Measurements from ENCODE around the gene TOMT. TPM values are rescaled to one million over a fixed set of nuclear protein-coding genes. Genes with fewer than 3 reads are reported as not detected.

Gene TOMT
- not detected for polyA plus RNA-seq

GRCh38 chr11:72105888-72106287 lies at the start of gene TOMT:
Gene TOMT (plus strand): TSS chr11:72105924. CDS start chr11:72105952, 28 bp downstream.
- Mint-ChIP-seq H3K36me3 (peaks cover 9% of the 10 kb centered on the region), H3K4me1 (peaks cover 29 to 32% (median 30%) of the 10 kb centered on the region in 3 donors), H3K4me3 (peak within 1 kb of the TSS in 3 of 4 donors; percentile 2 to 75 (median 52)), H3K9me3 (peaks cover 0 to 2% (median 0%) of the 10 kb centered on the region in 3 donors), H3K27me3 (no peaks in the 10 kb centered on the region), H3K27ac (peak within 1 kb of the TSS in 2 of 3 donors; percentile 67 to 97)

- peaks cover 6% of the 10 kb centered on the region for H3K36me3 Mint-ChIP-seq
- no peak overlapping the region for H3K4me3 Mint-ChIP-seq
- H3K9me3 Mint-ChIP-seq, result no peaks in the 10 kb centered on the region
- no peaks in the 10 kb centered on the region for H3K27me3 Mint-ChIP-seq
- peaks cover 6 to 9% (median 7%) of the 10 kb centered on the region in 3 donors for H3K4me1 Mint-ChIP-seq
- no peak overlapping the region for H3K27ac Mint-ChIP-seq
Measured at GRCh38 chr11:72058416-72059034, 47.2 kb upstream of the TOMT start.

GRCh38 chr11:72061739-72062396 lies 43.9 kb upstream of the TOMT start:
- peaks cover 5 to 7% (median 6%) of the 10 kb centered on the region in 3 donors for H3K4me1 Mint-ChIP-seq
- H3K9me3 Mint-ChIP-seq, result no peaks in the 10 kb centered on the region
- peaks cover 4% of the 10 kb centered on the region for H3K36me3 Mint-ChIP-seq
- H3K4me3 Mint-ChIP-seq, result peak overlapping the region; percentile 2 to 70 (median 66)
- H3K27me3 Mint-ChIP-seq, result no peaks in the 10 kb centered on the region
- H3K27ac Mint-ChIP-seq, result peak overlapping the region; percentile 12 to 97 (median 83)

GRCh38 chr11:72066855-72067254 lies 38.9 kb upstream of the TOMT start:
- Mint-ChIP-seq H3K36me3 (peaks cover 3% of the 10 kb centered on the region), H3K4me3 (no peak overlapping the region), H3K9me3 (no peaks in the 10 kb centered on the region), H3K4me1 (peaks cover 16 to 26% (median 20%) of the 10 kb centered on the region in 3 donors), H3K27me3 (no peaks in the 10 kb centered on the region), H3K27ac (no peak overlapping the region)

- Mint-ChIP-seq H3K27me3 (no peaks in the 10 kb centered on the region), H3K27ac (no peak overlapping the region), H3K4me1 (peaks cover 14 to 23% (median 16%) of the 10 kb centered on the region in 3 donors), H3K9me3 (no peaks in the 10 kb centered on the region), H3K4me3 (no peak overlapping the region), H3K36me3 (no peaks in the 10 kb centered on the region)
Measured at GRCh38 chr11:72067266-72067665, 38.5 kb upstream of the TOMT start.

GRCh38 chr11:72067676-72068075 lies 38.0 kb upstream of the TOMT start:
- H3K27ac Mint-ChIP-seq, result no peak overlapping the region
- H3K27me3 Mint-ChIP-seq, result no peaks in the 10 kb centered on the region
- no peaks in the 10 kb centered on the region for H3K9me3 Mint-ChIP-seq
- no peaks in the 10 kb centered on the region for H3K36me3 Mint-ChIP-seq
- H3K4me1 Mint-ChIP-seq, result peaks cover 14 to 23% (median 16%) of the 10 kb centered on the region in 3 donors
- H3K4me3 Mint-ChIP-seq, result no peak overlapping the region

- no peaks in the 10 kb centered on the region for H3K27me3 Mint-ChIP-seq
- H3K27ac Mint-ChIP-seq, result peak overlapping the region in 1 of 3 donors; percentile 38
- peak overlapping the region in 1 of 4 donors; percentile 2 for H3K4me3 Mint-ChIP-seq
- H3K9me3 Mint-ChIP-seq, result no peaks in the 10 kb centered on the region
- H3K4me1 Mint-ChIP-seq, result peaks cover 16 to 23% (median 16%) of the 10 kb centered on the region in 3 donors
- no peaks in the 10 kb centered on the region for H3K36me3 Mint-ChIP-seq
Measured at GRCh38 chr11:72069200-72069599, 36.5 kb upstream of the TOMT start.

- Mint-ChIP-seq H3K27ac (peak overlapping the region in 2 of 3 donors; percentile 15 to 53), H3K4me3 (peak overlapping the region in 2 of 4 donors; percentile 2 to 7), H3K9me3 (no peaks in the 10 kb centered on the region), H3K36me3 (no peaks in the 10 kb centered on the region), H3K27me3 (no peaks in the 10 kb centered on the region), H3K4me1 (peaks cover 16 to 23% (median 17%) of the 10 kb centered on the region in 3 donors)
Measured at GRCh38 chr11:72069787-72070251, 35.9 kb upstream of the TOMT start.

- Mint-ChIP-seq H3K9me3 (no peaks in the 10 kb centered on the region), H3K27me3 (no peaks in the 10 kb centered on the region), H3K4me1 (peaks cover 17 to 29% (median 19%) of the 10 kb centered on the region in 3 donors), H3K27ac (peak overlapping the region in 1 of 3 donors; percentile 53), H3K36me3 (no peaks in the 10 kb centered on the region), H3K4me3 (peak overlapping the region in 1 of 4 donors; percentile 7)
Measured at GRCh38 chr11:72070491-72070890, 35.2 kb upstream of the TOMT start.

- no peak overlapping the region for H3K4me3 Mint-ChIP-seq
- peaks cover 24 to 39% (median 26%) of the 10 kb centered on the region in 3 donors for H3K4me1 Mint-ChIP-seq
- H3K9me3 Mint-ChIP-seq, result no peaks in the 10 kb centered on the region
- no peaks in the 10 kb centered on the region for H3K27me3 Mint-ChIP-seq
- no peaks in the 10 kb centered on the region for H3K36me3 Mint-ChIP-seq
- H3K27ac Mint-ChIP-seq, result no peak overlapping the region
Measured at GRCh38 chr11:72072348-72072747, 33.4 kb upstream of the TOMT start.

- no peaks in the 10 kb centered on the region for H3K36me3 Mint-ChIP-seq
- no peaks in the 10 kb centered on the region for H3K27me3 Mint-ChIP-seq
- H3K27ac Mint-ChIP-seq, result peak overlapping the region in 1 of 3 donors; percentile 14
- H3K4me3 Mint-ChIP-seq, result peak overlapping the region in 1 of 4 donors; percentile 64
- no peaks in the 10 kb centered on the region for H3K9me3 Mint-ChIP-seq
- H3K4me1 Mint-ChIP-seq, result peaks cover 24 to 34% (median 25%) of the 10 kb centered on the region in 3 donors
Measured at GRCh38 chr11:72075109-72075508, 30.6 kb upstream of the TOMT start.

GRCh38 chr11:72075756-72076155 lies 30.0 kb upstream of the TOMT start:
- H3K27me3 Mint-ChIP-seq, result peaks cover 1% of the 10 kb centered on the region
- no peaks in the 10 kb centered on the region for H3K9me3 Mint-ChIP-seq
- H3K4me1 Mint-ChIP-seq, result peaks cover 23 to 36% (median 26%) of the 10 kb centered on the region in 3 donors
- H3K27ac Mint-ChIP-seq, result peak overlapping the region in 1 of 3 donors; percentile 14
- no peaks in the 10 kb centered on the region for H3K36me3 Mint-ChIP-seq
- peak overlapping the region in 1 of 4 donors; percentile 64 for H3K4me3 Mint-ChIP-seq

GRCh38 chr11:72078477-72078876 lies 27.2 kb upstream of the TOMT start:
- H3K4me1 Mint-ChIP-seq, result peaks cover 31 to 38% (median 35%) of the 10 kb centered on the region in 3 donors

GRCh38 chr11:72079819-72080325 lies 25.9 kb upstream of the TOMT start:
- Mint-ChIP-seq H3K36me3 (no peaks in the 10 kb centered on the region), H3K4me3 (peak overlapping the region; percentile 86 to 96 (median 92)), H3K4me1 (peaks cover 29 to 38% (median 34%) of the 10 kb centered on the region in 3 donors), H3K27me3 (peaks cover 1% of the 10 kb centered on the region), H3K9me3 (no peaks in the 10 kb centered on the region), H3K27ac (peak overlapping the region; percentile 90 to 98 (median 92))

More at GRCh38 chr11:72078477-72078876, 27.2 kb upstream of the TOMT start:
- Mint-ChIP-seq H3K27me3 (peaks cover 1% of the 10 kb centered on the region), H3K4me3 (peak overlapping the region in 3 of 4 donors; percentile 1 to 76 (median 74)), H3K36me3 (no peaks in the 10 kb centered on the region), H3K9me3 (no peaks in the 10 kb centered on the region), H3K27ac (no peak overlapping the region)

Data from IgD-negative memory B cell (primary cell).